Stomach smooth muscle (tissue), 2 donors: ENCODE measurements around the gene PRDM4.

Experiments
- H3K27ac ChIP-seq: one replicate; pipeline ENCODE4 v1.7.0; 2013; ENCODE audit warnings: mild to moderate bottlenecking, low read length, inconsistent platforms
- H3K27me3 ChIP-seq, 2 donors: one replicate each; pipeline ENCODE4 v1.7.0; 2013; ENCODE audit warnings: low read length in 2 of 2; ENCODE audit not compliant: insufficient read depth in 2 of 2, control insufficient read depth in 1 of 2
- H3K36me3 ChIP-seq, 2 donors: one replicate each; pipeline ENCODE4 v1.7.0; 2013; ENCODE audit warnings: low read length in 2 of 2; ENCODE audit not compliant: control insufficient read depth in 2 of 2, insufficient read depth in 2 of 2
- H3K4me1 ChIP-seq: one replicate; pipeline ENCODE4 v1.7.0; 2013; ENCODE audit warnings: low read length; ENCODE audit not compliant: control insufficient read depth, insufficient read depth
- H3K4me3 ChIP-seq, 2 donors: one replicate each; pipeline ENCODE4 v1.7.0; 2013; ENCODE audit warnings: low read length in 2 of 2
- H3K9ac ChIP-seq, 2 donors: one replicate each; pipeline ENCODE4 v1.7.0; 2013; ENCODE audit warnings: low read length in 2 of 2, mild to moderate bottlenecking in 1 of 2
- H3K9me3 ChIP-seq, 2 donors: one replicate each; pipeline ENCODE4 v1.7.0; 2013; ENCODE audit warnings: low read length in 2 of 2; ENCODE audit not compliant: control insufficient read depth in 2 of 2
- donor health status: healthy.
- donor health status: Pancreatic carcinoma.

Gene PRDM4, protein sequence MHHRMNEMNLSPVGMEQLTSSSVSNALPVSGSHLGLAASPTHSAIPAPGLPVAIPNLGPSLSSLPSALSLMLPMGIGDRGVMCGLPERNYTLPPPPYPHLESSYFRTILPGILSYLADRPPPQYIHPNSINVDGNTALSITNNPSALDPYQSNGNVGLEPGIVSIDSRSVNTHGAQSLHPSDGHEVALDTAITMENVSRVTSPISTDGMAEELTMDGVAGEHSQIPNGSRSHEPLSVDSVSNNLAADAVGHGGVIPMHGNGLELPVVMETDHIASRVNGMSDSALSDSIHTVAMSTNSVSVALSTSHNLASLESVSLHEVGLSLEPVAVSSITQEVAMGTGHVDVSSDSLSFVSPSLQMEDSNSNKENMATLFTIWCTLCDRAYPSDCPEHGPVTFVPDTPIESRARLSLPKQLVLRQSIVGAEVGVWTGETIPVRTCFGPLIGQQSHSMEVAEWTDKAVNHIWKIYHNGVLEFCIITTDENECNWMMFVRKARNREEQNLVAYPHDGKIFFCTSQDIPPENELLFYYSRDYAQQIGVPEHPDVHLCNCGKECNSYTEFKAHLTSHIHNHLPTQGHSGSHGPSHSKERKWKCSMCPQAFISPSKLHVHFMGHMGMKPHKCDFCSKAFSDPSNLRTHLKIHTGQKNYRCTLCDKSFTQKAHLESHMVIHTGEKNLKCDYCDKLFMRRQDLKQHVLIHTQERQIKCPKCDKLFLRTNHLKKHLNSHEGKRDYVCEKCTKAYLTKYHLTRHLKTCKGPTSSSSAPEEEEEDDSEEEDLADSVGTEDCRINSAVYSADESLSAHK

DNA sequence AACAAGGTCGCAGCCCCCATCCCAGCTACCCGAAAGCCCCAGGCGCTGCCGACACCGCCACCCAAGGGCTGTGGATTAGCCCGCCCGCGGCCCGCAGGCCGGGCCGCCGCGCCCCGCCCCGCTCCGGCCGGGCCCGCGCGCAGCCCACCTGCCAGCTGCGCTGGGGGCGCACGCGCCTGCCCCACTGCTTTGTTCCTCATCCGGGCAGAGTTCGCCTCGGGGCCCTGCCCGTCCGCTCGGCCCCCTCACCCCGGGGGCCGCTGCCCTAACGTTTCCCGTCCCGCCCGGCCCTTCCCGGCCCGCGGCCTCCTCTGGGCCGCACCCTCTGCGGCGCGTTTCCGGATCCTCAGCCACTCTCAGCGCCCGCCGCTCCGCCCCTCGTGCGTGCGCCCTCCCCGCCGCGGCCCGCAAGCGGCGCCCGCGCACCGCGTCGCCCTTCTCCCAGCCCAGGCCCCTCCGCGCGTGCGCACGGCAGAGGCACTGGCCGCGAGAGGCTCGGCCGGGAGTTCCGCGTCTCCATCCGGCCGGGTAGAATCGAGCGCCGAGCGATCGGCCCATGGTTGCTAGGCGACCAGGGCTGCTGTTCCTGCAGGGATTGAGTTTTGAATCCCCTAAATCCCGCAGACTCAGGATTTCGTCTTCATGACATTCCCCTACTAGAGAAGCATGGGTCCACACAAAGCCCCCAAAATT lies at the start of gene PRDM4:
PRDM4 (minus strand) TSS at position 329 of the 693 bp plus-strand sequence. CDS start 622 bp downstream, outside the sequence.
- Histone ChIP-seq H3K9ac (peak within 1 kb of the TSS; percentile 59 to 78), H3K4me3 (peak within 1 kb of the TSS; percentile 77 to 86), H3K36me3 (peaks cover 7 to 10% of the 10 kb centered on the region in 2 donors), H3K27ac (no peak within 1 kb of the TSS), H3K9me3 (no peaks in the 10 kb centered on the region), H3K27me3 (no peaks in the 10 kb centered on the region), H3K4me1 (peaks cover 24% of the 10 kb centered on the region)

- Histone ChIP-seq H3K27me3 (peaks cover 0 to 2% of the 10 kb centered on the region in 2 donors), H3K9me3 (no peaks in the 10 kb centered on the region)
These were observed 46.7 kb upstream of the PRDM4 start for GRCh38 chr12:107807471-107808150.

DNA sequence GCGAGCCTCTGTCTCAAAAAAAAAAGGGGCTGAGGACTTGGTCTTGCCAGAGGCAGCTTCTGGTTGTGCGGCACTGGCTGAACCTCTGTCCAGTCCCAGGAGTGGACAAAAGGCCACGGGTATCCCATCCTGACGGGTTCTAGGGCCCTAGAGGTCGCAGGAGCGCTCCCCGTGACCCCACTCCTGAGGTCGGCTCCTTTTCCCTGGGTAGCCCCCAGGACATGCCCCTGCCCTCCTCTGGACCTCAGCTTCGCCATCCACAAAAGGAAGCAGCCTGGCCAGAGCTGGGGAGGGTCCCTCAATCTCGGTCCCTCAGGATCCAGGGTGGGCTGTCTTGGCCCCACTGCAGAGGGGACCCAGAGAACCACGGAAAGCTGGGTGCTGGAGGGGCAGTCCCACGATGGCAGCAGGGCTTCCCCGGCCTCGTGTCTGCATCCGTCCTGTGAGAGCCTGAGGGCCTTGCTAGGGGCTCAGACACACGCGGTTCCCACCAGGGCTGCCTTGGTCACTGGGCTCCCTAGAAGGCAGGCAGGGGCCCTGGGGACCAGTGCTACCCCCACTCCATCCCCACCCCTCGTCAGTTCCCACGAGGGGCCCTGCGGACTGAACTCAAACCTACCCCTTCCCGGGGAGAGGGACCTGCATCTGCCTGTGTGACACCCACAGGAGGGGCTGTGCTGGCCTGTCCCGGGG lies 44.7 kb upstream of the PRDM4 start:
- Histone ChIP-seq H3K9ac (no peak overlapping the region), H3K27ac (no peak overlapping the region), H3K27me3 (peaks cover 0 to 2% of the 10 kb centered on the region in 2 donors), H3K36me3 (no peaks in the 10 kb centered on the region), H3K4me3 (no peak overlapping the region), H3K9me3 (no peaks in the 10 kb centered on the region), H3K4me1 (no peaks in the 10 kb centered on the region)

More at GRCh38 chr12:107807471-107808150, 46.7 kb upstream of the PRDM4 start:
- Histone ChIP-seq H3K36me3 (no peaks in the 10 kb centered on the region), H3K27ac (no peak overlapping the region), H3K9ac (no peak overlapping the region), H3K4me1 (no peaks in the 10 kb centered on the region), H3K4me3 (no peak overlapping the region)

GRCh38 chr12:107803092-107803491 lies 42.2 kb upstream of the PRDM4 start:
- Histone ChIP-seq H3K9ac (no peak overlapping the region), H3K4me1 (no peaks in the 10 kb centered on the region), H3K9me3 (no peaks in the 10 kb centered on the region), H3K27me3 (no peaks in the 10 kb centered on the region), H3K36me3 (no peaks in the 10 kb centered on the region), H3K27ac (no peak overlapping the region), H3K4me3 (no peak overlapping the region)

DNA sequence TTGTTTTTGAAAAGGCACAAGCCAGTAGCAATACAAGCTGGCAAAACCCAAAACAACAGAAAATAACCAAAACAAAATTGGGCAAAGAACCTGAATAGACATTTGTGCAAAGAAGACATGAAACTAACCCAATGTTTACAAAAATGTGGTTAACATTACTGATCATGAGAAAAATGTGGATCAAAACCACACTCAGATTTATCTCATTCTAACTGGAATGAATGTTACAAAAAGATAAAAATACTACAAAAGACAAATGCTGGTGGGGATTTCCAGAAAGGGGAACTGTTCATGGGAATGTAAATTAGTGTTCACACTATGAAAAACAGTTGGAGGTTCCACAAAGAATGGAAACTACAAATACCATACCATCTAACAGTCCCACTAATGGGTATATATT lies 40.2 kb upstream of the PRDM4 start:
- no peak overlapping the region for H3K4me3 ChIP-seq
- no peak overlapping the region for H3K27ac ChIP-seq
- H3K9ac ChIP-seq = no peak overlapping the region
- no peaks in the 10 kb centered on the region for H3K4me1 ChIP-seq
- no peaks in the 10 kb centered on the region for H3K36me3 ChIP-seq
- H3K27me3 ChIP-seq = no peaks in the 10 kb centered on the region
- H3K9me3 ChIP-seq = no peaks in the 10 kb centered on the region

- Histone ChIP-seq H3K4me3 (no peak overlapping the region), H3K27ac (no peak overlapping the region), H3K27me3 (peaks cover 3 to 4% of the 10 kb centered on the region in 2 donors), H3K36me3 (no peaks in the 10 kb centered on the region), H3K9ac (no peak overlapping the region), H3K9me3 (no peaks in the 10 kb centered on the region), H3K4me1 (no peaks in the 10 kb centered on the region)
These were observed 37.6 kb upstream of the PRDM4 start for GRCh38 chr12:107798580-107798979.

DNA sequence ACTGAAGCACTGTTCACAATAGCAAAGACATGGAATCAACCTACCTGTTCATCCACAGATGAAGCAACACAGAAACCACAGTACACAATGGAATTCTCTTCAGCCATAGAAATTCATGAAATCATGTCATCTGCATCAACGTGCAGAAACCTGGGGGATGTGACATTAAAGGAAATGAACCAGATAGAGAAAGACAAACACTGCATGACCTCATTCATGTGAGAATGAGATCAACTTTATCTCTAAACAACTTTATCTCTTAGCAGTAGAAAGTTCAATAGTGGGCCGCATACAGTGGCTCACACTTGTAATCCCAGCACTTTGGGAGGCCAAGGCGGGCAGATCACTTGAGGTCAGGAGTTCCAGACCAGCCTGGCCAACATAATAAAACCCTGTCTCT lies 33.5 kb upstream of the PRDM4 start:
- Histone ChIP-seq H3K9me3 (no peaks in the 10 kb centered on the region), H3K27ac (no peak overlapping the region), H3K27me3 (peaks cover 3 to 4% of the 10 kb centered on the region in 2 donors), H3K4me1 (no peaks in the 10 kb centered on the region), H3K4me3 (no peak overlapping the region), H3K9ac (no peak overlapping the region), H3K36me3 (no peaks in the 10 kb centered on the region)

- Histone ChIP-seq H3K27ac (no peak overlapping the region), H3K36me3 (no peaks in the 10 kb centered on the region), H3K4me3 (no peak overlapping the region), H3K27me3 (peaks cover 4 to 9% of the 10 kb centered on the region in 2 donors), H3K9me3 (no peaks in the 10 kb centered on the region), H3K9ac (no peak overlapping the region), H3K4me1 (no peaks in the 10 kb centered on the region)
These were observed 30.6 kb upstream of the PRDM4 start for GRCh38 chr12:107791465-107792089.

GRCh38 chr12:107788690-107789458 lies 27.9 kb upstream of the PRDM4 start:
- no peaks in the 10 kb centered on the region for H3K36me3 ChIP-seq
- no peaks in the 10 kb centered on the region for H3K4me1 ChIP-seq
- no peaks in the 10 kb centered on the region for H3K9me3 ChIP-seq
- H3K4me3 ChIP-seq = no peak overlapping the region
- no peak overlapping the region for H3K9ac ChIP-seq
- H3K27ac ChIP-seq = no peak overlapping the region
- peaks cover 0 to 7% of the 10 kb centered on the region in 2 donors for H3K27me3 ChIP-seq
